ENCODE data around the gene SCN8A.
"Not testable (repeated sequence)": the region's sequence is repeated elsewhere in the genome, so short reads cannot be mapped to it uniquely, and the experiment has no call there.

Gene SCN8A

DNA sequence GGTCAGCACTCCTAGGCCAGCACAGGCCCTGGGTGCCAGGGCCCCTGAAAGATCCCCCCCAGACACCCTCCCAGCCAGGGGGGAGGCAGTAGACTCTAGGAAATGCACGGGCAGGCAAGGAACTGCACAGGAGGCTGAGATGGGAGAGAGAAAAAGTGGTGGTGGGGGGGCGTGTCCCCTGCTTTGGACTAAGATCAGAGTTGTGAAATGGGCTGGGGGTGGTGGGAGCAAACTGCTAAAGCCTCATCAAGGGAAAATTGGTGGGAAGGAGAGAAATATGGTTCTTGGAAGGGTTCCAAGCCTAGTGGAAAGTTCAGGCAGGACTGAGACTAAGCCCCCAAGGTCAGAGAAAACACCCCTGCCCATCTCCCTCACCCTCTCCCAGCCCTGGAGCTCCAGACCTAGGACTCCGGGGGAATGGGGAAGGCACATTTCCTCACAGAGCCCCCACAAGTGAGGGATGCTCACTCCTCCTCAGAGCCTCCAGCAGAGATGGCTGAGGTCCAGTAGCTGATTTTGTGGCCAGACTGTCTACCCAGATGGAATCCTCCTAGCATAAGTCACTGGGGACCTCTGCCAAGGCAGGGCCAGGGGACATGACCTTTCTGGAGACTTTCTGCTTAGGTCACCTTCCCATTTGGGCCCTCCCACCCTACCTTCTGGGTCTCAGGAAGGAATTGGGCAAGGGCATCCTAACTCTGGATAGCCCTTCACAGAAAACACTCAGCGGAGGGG, 227.7 kb downstream of the SCN8A start:
- DNase-seq: no peak

DNA sequence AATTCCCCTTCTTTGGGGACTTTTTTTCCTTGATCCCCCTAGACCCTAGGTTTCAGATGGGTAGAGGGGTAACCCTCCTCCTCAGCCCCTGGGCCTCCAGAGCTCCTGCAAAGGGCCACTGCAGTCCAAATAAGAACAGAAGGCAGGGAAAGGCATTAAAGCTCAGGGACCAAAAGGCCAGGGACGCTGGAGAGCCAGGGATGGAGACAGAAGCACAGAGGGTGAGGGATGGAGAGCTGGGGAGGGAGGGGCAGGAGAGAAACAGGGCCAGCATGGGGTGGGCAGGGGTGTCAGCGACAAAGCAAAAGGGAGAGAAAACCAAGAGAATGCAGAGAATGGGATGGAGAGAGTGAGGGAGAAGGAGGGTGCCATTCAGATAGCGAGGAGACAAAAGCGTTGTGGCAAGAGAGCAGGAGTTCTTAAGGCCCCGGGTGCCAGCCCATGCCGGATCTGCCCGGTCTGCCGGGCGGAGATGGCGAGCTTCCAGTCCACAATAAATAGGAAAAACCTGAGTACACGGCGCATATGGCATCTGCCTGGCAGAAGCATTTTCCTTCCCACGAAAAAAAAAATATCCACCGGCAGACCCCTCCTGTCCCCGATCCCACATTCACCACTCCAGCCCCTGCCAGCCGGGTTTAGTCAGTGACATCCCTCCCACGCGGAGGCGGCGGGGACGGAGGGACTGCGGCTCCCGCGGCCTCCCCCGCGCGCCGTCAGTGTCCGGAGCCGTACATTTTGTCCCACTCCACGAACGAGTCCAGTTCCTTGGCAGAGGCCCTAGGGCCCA, 228.9 kb downstream of the SCN8A start:
- no peak for DNase-seq

DNA sequence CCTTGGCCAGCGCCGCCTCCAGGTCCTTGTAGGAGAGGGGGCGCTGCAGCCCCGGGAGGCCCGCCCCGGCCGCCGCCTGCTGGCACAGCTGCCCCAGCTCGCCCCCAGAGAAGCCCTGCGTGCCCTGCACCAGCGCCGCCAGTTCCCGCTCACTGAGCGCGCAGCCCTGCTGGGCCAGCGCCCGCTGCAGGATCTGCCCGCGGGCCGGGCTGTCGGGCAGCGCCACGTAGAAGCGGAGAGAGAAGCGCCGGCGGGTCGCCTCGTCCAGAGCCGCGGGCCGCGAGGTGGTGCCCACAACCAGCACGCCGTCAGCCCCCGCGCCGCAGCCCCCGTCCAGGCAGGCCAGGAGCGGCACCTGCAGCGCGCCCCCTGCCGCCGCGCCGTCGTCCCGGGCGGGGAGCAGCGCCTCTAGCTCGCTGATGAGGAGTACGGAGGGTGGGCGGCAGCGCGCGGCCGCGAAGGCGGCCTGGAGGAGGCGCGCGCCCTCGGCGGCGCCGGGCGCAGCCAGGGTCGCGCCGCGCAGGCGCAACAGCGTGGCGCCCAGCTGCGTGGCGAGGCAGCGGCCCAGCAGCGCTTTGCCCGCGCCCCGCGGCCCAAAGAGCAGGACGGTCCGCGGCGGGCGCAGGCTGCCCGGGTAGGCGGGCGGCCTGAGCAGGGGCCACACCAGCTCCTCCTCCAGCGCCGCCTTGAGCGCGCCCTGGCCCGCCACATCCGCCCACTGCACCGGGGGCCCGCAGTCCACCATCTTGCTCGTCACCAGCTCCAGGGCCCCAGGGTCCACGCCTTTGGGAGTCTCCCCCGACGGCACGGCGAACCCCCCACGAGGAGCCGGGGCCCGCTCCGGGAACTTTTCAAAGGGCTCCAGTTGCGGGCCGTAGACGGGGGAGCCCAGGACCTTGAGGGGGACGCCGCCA, 229.8 kb downstream of the SCN8A start:
- peak; percentile 81 for DNase-seq

DNA sequence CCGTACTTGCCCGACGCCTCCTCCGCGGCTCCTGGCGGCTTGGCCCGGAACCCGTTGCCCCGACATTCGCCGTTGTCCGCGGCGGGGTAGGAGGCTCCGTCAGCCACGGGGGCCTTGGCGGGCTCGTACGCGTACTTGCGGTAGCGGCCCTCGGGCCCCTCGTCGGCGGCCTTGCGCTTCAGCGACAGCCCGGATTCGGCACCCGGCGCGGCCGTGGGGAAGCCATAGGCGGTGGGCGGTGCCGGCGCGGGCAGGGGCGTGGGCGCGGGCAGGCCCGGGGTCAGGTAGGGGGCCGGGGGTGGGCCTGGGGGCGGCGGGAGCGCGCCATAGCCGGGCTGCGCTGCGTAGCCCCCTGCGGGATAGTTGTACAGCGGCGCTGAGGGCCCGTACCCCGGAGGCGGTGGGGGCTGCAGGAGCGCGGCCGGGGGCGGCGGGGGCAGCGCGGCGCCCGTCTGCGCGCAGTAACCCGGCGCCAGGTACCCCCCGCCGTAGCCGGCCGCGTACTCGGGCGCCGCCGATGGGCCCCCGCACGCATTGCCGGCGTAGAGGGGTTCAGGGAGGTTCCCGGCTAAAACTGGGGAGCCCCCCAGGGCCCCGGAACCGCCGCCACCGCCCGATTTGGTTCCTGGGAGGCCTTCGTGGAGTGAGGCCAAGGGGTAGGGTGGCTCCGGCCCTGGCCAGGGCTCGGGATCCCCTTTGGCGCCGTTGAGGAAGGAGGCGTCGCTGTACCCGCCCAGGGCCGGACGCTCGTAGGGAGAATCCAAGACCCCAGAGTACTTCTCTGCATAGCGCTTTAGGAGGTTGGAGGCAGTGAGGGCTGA, 230.6 kb downstream of the SCN8A start:
- no peak for DNase-seq

DNA sequence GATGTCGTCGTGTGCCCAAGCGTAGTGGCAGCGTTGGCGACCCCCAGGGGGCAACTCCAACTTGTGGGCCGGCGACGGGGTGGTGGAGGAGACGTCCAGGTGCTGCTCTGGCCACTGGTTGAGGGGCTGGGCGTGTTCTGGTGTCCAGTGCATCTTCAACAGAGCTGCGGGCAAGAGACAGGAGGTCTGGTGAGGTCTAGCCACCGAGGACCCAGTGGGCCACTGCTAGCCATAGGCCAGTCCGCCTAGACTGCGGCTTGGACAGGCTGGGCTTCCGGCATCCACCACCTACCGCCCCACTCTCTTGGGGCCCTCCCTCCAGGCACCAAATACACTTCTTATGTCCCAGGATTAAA, 231.2 kb downstream of the SCN8A start:
- DNase-seq: no peak

DNA sequence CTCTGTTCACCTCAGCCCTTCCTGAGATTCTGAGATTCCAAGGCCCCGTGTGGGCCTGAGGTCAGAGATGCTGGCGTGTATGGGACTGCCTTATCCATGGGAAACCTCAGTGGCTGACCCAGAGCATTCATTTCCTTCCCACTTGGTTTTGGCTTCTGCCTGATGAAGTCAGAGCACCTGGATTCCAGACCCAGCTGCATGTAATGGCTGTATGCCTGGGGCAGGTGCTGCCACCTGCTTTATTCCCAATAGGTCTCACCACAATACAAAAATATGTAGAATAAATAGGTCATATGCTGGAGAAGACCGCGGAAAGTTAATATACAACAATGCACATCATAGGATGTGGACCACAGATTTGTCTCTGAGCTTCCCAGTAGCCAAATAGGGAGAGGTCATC, 231.9 kb downstream of the SCN8A start:
- no peak for DNase-seq

DNA sequence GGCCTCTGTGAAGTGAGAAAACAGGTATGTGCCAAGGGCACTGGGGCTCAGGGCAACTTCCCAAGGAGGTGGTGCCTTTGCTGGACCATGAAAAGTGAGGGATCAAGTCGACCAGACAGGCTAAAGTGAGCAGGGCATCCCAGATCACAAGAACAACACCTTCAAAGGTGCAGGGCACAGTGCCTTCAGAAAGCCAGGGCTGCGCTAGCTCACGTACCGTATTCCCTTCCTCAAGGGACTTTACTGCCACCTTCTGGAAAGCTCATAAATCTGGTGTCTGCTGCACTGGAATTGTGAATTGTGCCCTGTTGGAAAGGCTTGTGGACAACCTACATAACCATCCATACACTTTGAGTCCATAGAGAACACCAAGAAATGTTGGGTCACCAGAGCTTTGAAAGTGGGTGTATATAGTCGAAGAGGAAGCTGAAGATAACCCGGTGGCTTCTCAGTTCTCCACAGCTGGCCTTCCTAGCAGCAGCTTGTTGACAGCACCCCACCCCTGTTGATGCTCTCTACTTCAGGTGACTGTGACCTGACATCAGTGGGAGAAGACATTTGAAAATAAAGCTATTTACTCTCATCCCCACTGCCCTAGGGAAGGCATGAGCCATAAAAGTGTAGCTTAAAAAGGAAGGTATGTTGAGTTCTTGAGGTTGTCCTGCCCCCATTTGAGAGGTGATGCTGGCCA, 233.0 kb downstream of the SCN8A start:
- peak; percentile 59 for DNase-seq

DNA sequence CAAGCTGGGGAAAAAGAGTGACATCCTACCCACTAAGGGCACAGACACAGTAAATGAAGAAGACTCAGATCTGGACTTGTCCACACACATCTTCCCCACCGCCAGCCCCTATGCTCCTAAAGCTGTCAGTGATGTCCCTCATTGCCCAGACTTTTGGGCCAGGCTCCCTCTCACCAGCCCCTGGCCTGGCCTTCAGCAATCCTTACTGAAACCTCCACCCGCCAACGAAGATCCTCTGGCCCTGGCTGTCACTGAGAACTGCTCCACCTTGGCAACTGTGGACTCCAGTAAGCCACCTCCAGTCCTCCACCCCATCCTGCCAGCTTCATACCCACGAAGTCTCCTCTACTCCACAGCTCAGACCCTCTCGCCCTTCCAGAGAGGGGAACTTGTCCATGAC, 234.2 kb downstream of the SCN8A start:
- no peak for DNase-seq

DNA sequence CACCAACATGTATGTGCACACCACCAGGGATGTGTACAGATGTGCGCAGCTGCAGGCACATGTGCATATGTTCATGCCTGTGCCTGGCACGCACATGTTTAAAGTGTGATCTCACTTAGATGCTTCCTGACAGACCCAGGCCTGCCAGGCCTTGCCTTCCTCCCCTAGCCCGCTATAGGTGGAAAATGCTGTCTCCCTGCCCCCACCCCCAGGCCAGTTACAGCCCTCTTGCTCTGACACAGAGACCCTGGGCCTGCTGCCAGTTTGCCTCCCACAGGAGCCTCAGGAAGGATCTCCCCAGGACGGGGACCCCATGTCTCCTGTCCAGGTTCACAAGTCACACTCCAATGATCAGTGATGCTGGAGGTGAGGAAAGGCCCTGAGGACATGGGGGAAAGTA, 235.8 kb downstream of the SCN8A start:
- DNase-seq: no peak

DNA sequence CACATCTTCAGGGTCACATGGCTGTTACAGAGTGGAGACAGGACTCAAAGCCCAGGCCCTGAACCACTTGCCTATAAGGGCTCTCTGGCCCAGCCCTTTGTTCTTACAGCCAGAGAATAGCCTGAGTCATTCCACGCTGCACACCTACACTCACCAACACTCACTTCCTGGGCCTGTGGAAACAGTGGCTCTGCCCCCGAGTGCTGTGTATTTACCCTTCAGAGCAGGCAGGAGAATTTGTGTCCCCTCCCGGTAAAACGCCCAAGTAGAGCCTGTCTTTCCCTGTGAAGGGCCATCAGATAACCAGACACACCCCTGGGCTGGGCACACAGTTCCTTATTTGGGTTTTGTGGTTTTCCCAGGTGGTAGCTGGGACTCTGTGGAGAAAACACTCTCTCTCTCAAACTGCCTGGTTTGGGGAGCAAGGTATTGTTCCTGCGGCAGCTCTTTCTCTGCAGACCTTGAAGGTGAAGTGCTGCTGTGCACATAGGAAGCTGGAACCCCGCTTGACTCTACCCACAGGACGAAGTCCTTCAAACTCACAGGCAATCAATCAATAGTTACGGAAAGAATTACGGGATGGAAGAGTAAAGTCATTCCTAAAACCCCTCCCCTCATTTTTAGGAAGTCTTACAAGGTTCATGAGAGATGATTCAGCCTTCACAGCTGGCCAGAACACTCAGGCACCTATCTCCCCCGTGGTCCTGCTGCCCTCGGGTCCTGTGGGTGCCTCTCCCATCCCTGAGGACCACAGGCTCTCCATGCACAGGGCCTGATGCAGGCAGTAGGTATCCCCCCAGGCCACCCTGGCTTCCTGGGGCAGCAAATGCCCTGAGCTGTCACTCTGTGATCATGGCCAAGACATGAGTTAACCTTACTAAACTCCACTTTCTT, 237.1 kb downstream of the SCN8A start:
- no peak for DNase-seq

DNA sequence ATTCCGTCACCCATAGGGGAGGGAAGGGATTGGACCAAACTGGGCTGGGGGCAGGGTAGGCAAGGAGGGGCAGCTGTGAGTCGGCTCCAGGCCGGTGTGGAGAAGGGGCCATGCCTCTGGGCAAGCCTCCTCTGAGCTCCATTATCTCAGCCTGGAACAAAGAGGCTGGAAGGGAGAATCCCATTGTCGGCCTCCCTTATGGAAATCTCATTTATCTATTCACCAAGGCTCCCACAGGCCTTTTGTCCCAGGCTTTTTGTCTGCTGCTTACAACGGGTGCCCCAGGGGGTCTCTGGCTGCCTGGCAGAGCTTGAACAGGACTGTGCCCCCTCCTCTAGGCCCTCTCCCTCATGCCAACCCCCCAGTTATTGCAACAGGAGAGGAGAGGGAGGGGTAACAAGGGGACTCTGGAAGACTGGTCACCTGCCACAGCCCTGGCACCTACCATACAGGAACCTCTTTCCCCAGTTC, 238.0 kb downstream of the SCN8A start:
- no peak for DNase-seq

DNA sequence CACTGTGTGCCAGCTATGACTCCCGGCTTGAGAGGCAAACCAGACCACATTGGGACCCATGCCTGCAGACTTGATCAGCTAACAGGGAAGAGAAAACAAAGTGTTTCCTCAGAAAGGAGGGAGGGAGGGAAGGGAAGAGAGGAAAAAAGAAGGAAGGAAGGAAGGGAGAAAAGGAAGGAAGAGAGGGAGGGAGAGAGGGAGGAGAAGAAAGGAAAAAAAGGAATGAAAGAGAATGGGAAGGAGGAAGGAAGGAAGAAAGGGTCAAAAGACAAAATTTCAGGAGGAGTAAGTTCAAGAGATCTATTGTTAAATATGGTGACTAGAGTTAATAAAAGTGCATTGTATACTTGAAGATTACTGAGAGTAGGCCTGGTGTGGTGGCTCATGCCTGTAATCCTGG, 238.6 kb downstream of the SCN8A start:
- no peak for DNase-seq

DNA sequence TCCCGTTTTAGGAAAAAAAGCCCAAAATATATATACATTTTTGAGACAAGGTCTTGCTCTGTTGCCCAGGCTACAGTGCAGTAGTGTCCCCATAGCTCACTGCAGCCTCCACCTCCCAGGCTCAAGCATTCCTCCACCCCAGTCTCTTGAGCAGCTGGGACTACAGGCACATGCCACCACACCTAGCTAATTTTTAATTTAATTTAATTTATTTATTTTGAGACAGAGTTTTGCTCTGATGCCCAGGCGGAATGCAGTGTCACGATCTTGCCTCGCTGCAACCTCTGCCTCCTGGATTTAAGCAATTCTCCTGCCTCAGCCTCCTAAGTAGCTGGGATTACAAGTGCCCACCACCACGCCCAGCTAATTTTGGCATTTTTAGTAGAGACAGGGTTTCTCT, 240.8 kb downstream of the SCN8A start:
- not testable (repeated sequence) for DNase-seq

DNA sequence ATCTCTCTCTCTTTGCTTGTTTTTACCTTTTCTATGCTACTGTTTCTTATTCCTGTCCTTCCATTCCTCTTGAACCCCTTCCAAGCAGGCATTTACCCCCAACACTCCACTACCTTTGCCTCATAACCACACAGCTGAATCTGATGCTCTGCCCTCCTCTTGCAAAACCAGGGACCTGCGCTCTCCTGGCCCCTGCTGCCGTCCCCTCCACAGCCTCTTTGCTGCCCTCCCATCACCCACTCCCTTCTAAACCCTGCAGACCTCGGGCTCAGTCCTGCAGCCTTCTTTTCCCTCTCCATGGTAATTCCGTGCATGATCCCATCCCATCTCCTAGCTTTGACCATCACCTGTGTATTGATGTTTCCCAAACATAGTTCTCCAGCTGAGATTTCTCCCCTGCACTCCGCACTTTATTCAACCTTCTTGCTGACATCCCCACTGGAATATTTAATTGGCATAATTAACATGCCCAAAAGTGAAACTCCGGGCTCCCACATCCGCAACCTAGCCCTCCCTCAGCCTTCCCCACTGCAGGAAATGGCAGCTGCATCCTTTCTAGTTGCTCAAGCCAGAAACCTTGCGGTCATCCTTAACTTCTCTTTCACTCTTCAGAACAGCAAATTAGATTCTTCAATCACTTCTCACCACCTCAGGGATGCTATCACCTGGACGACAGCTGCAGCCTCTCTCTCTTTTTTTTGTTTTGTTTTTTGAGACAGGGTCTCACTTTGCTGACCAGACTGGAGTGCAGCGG, 241.5 kb downstream of the SCN8A start:
- DNase-seq: no peak

DNA sequence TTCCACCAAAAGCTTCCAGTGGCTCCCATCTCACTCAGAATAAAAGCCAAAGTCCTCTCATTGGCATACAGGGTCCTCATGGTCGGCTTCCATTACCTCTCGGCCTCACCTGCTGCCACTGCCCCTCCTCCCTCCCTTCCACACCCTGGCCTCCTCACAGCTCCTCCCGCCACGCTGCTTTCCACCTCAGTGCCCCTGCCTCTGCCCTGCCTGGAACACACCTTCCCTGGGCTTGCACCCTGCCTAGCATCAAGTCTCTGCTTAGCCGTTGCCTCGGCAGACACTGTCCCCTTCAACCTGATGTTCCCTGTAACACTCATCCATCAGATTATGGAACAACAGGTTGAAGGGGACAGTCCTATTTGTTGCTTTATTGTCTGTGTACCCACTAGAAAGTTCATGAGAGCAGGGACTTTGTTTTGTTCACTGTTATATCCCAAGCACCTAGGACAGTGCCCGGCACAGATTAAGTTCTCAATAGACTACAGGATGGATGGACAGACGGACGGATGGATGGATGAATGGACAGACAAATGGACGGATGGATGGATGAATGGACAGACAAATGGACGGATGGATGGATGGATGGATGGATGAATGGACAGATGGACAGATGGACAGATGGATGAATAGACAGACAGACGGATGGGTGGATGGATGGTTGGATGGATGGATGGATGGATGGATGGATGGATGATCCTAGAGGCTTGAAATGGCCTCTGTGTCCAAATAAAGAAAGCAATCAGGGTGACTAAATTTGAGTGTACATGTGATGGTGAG, 242.6 kb downstream of the SCN8A start:
- no peak for DNase-seq

DNA sequence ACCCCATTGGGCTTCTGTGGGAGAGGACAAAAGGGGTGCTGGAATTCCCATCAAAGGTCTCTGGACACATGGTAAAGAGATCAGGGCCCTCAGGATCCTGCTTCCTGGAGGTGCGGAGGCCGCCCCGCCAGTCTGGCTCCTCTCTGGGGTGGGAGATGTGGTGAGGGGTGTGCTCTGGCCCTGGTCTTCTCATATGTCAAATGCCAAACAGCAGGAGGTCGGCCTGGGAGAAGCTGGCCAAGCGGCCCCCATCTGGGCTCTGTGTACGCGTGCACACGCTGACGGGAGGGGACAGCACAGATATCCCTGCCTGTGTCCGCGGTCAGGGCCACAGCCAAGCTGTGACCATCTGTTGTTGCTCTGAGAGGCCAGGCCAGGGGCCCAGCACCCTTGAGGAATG, 243.4 kb downstream of the SCN8A start:
- no peak for DNase-seq

DNA sequence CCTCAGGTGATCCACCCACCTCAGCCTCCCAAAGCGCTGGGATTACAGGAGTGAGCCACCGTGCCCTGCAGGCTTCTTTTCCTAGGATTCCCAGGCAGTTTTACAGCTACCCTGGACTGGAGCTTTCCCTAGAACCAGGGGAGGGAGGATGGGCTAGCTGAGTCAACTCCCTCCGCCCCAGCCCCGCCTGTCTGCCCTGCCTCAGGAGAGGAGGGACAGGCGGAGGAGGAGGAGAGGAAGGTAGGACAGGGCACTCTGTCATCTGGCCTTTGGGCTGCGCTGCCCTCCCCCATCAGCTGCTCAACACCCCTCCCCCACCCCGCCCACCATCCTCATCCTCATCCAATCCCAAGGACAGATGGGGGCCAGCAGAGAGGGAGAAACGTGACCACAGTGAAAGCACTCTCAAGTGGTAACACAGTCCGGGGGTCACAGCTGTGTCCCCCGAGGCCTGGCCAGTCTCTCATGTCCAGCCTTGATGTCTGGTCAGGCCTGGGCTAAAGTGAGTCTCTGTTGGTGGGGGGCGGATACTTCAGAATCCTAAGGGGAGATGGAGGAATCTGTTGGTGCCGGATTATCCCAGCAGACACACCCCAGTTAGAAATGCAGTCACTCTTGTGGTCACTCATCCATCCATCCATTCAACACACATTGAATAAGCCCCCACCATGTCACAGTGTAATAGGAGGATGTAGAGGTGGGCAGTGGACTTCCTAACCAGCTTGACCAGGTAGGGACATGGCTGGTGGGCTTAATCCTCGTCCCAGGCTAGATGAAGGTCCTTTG, 245.2 kb downstream of the SCN8A start:
- DNase-seq: no peak

DNA sequence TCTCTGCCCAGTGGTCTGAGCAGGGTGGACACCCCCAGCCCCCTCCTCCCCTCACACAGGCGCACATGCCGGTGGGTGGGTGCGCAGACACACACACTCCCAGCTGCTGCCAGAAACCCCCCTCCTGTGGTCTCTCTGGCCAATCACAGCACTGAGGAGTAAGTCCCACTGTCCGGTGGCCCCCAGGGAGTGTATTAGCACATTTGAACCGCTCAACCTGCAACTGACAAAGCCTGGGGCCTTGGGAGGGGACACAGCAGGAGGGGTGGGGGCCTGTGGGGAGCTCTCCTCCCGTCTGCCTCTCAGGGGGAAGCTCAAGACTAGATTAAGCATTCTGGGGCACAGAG, 245.8 kb downstream of the SCN8A start:
- DNase-seq: no peak

DNA sequence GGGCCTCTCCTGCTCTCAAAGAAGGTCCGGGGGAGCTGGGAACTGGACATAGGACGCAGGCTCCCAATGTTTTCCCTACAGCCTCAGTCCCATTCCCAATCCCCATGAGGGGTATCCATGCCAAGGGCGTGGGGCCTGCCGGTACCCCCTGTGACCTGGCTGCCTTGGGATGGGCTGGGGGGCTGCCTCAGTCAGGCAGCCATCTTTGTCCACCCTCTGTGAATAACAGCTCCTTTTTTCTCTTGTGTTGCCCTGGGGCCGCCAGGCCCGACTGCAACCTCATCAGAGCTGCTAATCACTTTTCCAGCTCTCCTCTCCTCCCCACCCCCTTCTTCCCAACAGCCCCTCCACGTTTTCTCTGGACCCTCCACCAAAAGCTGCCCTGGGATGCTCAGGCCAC, 246.3 kb downstream of the SCN8A start:
- no peak for DNase-seq
